GM21423 (cell line): ENCODE results near the gene COX10.
A peak's percentile ranks its signal among the peaks of the same experiment; 100 is the strongest.
"Not testable (repeated sequence)": the region's sequence is repeated elsewhere in the genome, so short reads cannot be mapped to it uniquely, and the experiment has no call there.

Experiments
- ATAC-seq: cut with Tn5 transposase; IDR thresholded peaks from one replicate; pipeline ENCODE4 v1.9.1; 2021; ENCODE audit warnings: mild to moderate bottlenecking, moderate library complexity; ENCODE audit not compliant: unreplicated experiment

Gene COX10

DNA sequence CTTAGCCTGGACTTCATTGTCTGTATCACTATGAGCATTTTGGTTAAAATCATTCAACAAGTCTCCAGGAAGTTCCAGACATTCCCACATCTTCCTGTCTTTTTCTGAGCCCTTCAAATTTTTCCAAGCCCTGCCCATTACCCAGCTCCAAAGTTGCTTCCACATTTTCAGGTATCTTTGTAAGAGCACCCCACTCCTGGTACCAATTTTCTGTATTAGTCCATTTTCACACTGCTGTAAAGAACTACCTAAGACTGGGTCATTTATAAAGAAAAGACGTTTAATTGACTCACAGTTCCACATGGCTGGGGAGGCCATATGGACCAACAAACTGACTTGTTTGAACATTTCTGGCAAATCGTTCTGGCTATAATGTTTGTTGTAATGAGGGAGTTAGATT lies 100.0 kb downstream of the COX10 start:
- no peak for ATAC-seq

DNA sequence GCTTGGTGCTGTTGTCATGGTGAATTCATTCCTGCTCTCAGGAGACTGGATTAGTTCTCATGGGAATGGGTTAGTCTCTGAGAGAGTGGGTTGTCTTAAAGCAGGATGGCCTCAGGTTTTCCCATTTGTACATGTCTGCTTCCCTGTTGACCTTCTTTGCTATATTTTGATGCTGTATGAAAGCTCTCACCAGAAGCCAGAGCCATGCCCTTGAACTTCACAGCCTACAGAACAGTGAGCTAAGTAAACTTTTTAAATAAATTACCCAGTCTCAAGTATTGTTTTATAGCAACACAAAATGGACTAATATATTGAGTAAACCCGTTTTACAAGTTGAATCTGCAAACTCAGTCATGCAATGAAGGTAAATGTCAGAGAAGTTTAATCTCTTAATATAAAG lies 100.6 kb downstream of the COX10 start:
- no peak for ATAC-seq

DNA sequence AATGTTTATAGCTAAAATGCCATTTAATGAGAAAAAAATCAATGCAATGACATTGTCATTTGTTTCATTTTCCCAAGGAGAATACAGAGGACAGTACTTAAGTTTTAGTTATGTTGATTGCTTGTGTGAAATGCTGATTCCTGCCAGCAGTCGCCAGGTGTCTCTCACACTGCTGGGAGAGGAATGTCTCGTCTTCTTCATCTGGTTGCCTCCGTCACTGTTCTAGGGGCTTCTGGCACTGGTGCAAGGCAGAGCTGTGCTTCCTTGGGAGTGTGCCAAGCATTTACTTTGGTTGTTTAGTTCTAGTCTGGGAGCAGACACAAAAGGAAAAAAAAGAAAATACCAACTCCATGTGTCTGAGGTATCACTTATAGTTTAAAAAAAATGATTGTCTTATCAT lies 107.7 kb downstream of the COX10 start:
- not testable (repeated sequence) for ATAC-seq

DNA sequence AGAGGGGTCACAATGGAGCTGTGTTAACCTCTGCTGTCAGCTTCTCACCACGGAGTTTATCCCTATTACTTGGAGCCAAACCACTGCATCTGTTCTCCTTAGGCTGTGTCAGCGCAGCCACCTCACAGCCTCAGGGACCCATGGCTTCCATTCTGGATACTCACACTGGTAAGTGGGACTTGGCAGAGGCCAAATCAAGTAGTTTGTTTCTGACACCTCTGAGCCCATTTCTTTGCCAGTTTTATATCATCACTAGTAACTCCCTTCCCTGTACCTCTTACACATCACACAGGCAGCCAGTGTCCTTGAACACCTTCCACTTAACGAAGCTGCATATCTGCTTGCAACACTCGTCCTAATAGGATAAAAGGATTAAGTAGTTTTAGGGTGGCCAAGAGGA lies 108.5 kb downstream of the COX10 start:
- not testable (repeated sequence) for ATAC-seq

DNA sequence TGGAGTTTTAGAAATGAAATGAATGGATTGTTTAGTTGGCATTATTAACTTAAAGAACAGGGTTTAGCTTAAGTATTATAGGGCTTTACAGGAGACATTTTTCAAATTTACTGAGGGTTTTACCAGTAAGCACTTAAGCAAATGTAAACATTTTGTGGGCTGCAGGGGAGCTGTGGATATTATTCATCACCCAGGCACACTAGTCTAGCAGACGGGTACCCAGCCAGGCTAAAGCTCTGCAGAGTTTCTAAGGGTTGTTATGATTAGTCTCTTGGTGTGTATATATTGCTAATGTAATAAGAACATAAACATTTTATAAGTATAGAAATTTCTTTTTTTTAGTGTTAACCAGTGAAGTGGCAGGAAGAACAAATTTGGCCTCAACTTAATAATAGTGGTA lies 110.6 kb downstream of the COX10 start:
- ATAC-seq: not testable (repeated sequence)

DNA sequence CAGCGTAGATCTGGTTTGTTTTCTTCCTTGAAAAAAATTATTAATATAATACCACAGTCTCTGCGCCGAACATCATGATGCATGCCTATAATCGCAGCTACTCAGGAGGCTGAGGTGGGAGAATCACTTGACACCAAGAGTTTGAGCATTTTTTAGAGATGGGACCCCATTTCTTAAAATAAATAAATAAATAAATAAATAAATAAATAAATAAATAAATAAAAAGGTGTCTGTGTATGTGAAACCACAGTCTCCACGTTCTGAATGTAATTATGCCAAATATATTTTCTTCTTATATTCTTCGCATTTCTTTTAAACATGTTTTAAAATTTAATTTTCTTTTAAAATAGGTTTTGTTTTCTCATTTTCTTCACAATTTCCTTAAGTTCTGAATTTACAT lies 112.8 kb downstream of the COX10 start:
- not testable (repeated sequence) for ATAC-seq

DNA sequence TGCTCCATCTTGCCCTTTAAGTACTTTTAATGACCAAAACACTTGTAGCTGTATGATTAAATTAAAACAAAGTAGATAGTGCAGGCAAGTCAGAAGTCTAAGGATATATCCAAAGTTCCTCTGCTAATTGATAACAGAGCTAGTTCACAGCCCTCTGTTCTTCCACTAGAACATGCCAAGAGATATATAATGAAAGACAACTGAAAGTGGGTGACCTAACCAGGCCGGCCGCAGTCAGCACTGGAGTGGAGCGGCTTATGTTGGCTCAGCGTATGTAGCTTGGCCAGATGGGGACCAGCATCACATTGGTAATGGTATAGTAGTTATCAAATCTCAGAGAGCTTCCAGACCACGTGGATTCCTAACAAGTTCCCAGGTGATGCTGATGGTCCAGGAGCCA lies 115.2 kb downstream of the COX10 start:
- not testable (repeated sequence) for ATAC-seq

DNA sequence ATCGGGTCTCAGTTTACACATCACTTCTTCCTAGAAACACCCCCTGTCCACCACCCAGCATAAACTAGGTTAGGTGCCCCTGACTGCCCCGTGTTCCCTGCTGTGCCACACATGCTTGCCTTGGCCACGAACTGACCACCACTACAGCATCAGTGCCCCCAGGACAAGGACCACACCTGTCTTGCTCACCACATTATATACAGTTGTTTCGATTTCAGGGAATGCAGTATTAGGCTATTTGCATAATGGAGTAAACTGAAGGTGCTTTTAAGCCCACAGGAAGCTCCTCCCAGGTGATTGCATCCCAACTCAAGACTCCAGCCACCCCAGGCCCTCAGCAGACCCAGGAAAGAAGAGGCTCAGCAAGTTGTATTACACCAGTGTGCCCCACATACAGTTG lies 117.1 kb downstream of the COX10 start:
- not testable (repeated sequence) for ATAC-seq

DNA sequence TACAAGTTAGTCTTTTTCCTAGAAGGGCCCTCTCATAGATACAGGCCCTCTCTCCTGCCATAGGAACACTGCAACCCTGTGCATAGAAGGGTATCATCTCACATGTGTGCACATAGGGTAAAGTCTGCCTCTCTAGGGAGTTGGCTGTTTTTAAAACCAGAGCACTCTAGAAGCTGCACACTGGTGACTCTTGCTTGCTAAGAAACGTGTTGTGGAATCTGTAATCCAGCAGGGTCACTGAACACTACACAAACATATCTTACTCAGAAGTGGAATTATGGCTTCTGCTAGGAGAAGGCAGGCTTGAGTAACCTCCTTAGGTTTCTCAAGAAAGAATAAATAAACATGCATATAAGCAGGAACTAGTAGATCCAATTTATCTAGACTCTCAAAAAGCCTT lies 121.5 kb downstream of the COX10 start:
- not testable (repeated sequence) for ATAC-seq

DNA sequence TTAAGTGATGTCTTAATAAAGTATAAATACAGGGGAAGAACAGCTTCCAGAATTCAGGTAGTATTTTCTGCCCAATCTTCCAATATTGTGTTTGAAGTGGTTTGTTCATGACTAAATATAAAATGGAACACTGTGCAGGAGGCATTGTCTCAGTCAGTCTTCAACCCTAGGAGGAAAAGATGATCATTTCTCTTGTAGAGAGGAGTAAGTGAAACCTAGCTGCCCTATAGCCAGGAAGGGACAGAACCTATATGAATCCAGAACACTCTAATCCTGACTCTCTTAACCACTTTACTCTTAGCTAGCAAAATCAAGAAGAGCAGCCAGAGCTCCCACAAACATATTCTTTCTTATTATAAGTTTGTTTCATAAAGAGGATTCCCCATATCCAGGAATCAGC lies 122.2 kb downstream of the COX10 start:
- not testable (repeated sequence) for ATAC-seq

DNA sequence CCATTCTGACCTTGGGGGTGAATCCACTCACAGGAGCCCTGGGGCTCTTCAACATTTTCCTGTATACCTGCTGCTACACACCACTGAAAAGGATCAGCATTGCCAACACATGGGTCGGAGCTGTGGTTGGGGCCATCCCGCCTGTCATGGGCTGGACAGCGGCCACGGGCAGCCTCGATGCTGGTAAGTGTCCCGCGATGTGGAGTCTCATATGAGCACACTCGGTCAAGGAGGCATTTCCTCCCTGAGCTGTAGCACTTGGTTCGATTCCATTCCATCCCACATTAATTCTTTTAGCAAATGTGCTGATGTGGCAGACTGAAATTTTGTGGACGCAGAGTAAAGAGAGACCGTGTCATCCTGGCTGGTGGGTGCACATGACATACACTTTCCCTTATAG lies 122.7 kb downstream of the COX10 start:
- not testable (repeated sequence) for ATAC-seq

DNA sequence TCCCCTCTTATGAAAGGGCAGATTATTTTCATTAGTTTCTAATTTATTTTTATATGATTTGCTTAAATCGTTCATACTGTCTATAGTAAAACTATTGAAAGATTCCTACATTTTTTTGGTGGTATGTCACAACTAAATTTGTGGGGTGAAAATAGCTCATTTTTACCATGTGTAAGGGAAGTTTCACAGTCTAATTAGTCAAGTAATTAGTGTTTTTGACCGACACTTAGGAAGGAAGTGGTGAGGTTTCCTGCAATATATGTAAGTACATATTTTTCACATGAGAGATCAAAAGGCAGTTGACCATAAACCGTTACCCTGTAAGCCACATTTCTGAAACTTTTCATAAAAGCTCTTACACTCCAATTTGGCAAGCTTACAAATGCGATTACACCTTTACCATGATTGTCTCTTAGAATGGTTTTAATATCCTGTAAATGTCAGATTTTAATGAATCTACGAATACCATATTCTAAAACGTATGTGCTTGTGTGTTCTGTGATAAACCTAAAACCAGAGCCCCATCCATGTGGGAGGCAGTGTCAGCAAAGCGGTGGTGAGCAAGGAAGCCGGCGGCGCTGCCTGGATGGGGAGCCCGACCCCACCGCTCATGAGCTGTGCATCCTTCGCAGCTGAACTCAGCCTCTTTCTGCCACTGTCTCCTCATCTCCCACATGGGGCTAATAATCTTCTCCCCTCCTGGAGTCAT lies 123.5 kb downstream of the COX10 start:
- peak; percentile 76 for ATAC-seq

DNA sequence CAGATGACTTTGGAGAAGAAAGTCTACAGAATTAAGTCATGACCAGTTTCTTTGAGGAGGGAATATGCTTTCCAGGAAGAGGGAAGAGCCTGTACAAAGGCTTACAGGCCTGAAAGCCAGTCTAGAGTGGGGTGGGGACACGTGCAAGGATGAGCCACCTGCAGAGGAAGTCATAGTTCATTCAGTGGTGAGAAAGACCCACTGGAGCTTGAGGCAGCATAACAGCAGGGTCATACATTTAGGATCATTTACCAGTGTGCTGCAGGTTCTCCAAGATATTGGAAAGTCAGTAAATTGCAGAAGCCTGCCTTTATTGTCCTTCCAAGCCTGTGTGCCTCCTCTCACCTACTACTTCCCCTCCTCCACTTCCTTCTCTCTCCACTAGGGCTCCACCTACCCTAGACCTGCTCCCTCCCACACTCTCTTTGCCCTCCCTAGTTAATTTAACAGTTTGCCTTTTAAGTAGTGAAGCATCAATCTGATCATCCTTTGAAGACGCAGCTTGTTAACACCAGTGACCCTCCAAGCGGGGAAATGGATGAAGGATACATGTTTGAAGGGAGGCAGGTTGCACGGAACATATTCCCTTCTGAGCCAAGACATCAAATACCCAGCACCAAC lies 127.2 kb downstream of the COX10 start:
- ATAC-seq: no peak

DNA sequence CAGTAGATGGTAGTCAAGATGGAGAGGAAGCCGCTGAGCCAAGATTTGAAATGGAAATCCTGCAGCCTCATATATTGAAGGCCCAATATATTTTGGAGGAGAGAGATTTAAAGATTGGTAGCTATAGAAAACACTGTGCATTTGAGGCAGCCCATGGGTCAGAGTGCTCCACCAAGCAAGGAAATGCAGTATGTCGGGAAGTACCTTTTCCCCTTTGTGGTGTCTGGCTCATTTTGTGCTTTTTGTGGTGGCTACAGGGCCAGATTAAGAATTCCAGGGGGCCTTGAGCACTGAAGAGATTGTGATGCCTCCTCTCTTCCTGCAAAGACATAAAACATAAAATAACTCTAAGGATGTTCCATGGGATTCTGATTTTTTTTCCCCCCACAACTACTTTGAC lies 127.8 kb downstream of the COX10 start:
- ATAC-seq: no peak

DNA sequence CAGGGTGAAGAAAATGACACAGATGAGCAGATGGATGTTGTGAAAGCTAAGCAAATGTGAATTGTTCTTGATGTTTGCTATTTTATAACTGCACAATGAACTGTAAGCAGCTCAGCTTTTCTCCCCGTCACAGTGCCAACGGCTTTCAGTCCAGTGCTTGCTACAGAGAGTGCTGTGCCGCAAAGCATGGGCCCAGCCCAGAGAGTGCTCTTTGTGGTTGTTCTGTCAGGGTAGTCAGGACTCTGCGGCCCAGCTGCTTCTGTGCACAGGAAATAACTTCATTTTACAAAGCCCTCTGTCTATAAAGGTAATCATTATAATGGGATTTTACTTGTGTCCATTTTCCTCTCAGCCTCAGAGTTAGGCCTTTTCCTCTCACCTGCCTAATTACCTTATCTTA lies 128.3 kb downstream of the COX10 start:
- no peak for ATAC-seq

DNA sequence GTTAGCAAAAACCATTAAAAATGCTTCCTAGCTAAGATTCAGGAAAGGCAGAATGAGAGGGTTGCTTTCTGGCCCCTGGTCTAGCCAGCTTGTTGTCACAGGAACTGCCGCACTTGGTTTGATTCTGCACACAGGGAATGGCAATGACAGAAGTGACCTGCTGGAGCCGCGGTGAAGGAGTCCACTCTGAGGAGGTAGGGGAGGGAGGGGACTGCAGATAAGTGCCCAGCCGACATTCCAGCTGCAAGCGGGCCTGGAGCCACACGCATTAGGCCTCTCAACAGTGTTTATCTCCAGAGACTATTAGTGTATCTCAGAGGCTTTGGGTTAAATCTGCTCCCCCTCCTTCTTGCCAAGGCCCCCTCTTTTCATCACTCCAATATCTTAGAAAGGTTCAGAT lies 128.7 kb downstream of the COX10 start:
- ATAC-seq: no peak

DNA sequence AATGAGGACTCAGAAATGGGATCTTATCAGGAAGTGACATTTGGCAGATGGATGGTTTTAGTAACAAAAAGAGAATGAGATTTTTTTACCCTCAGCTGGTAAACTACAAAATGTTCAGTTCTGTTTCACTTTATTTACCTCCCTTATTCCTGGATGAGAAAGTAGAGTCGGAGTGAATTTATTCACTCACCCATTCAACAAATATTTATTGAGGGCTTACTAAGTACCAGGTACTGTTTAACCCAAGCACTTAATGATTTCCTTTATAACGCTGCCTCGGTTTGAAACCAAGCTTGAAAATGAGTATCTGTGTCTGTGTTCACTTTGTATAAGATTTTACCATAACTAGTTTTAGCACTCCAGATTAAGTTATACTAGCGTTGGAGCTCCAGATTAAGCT lies 129.3 kb downstream of the COX10 start:
- no peak for ATAC-seq

DNA sequence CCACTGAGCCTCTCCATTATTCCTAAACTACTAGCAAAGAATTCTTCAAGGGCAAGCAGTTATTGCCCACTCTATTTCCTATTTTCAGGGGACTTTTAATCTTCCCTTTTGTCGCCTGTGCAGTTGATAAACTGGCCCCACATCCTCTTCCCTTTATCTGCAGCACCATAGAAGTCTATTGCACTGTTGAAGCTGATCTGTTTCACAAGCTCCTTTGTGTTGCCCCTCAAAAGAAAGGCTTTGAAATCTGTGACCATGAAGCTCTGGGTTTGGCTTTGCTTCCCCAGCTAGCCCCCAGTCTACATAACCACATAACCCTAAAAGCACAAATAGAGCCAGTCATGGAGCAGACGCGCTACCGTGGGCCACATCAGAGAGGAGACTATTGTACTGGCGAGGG lies 130.3 kb downstream of the COX10 start:
- ATAC-seq: no peak

DNA sequence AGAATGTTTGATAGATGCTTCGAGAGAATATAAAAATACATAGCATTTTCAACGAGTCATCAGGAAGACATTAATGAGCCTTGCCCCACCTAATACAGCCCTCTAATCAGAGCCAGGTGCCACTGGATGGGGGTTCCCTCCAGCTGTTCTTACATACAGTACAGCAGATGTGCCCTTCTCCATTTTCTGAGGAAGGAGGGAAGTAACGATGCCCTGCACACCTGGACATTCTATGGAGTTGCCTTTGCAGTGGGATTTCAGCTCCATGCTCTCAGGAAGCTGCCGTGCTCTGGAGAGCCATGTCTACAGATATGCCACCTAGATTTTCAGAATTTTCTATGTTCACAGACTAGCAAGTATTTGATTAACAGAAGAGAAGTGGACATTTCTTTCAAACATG lies 131.1 kb downstream of the COX10 start:
- ATAC-seq: no peak

DNA sequence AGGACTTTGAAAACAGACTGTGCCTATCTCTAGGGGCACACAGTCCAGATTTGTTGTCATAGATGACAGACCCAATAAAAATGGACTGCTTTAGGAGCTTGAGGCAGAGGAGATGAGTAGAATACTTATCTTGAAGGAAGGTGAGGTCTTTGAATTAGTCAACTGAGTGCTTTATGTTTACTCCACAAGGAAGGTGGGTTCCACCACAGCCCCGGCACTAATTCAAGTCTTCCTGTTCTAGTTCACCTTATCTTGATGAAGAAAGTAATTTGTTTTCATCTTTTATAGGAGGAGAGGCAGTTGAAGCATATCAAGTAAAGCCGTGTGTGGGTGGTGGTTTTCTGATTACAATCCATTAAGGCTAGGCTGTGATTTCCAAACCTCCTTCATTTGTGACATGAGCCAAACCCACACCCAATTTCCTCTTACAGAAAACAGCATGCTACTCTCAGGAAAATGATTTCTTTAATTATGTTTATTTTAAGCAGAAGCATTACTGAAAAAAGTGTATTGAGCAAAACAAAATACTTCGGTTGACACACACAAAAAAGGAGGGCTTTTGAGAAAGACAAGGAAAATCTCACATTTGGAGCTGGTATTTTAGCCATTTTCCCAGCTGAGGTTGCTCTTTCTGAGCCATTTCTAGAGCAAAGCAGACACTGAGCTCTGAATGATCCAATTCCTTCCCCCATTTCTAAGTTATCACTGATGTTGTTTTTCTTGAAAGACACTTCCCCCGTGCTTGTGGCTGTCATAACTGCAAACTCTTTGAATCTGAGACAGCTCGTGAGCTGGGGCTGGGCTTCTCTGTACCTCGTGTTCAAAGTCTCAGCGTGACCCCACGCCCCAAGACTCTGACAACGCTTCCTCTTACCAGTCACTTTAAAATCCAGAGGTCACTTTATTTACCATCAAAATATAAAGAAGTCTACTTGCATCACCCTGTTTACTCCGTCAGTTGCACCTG lies 132.0 kb downstream of the COX10 start:
- no peak for ATAC-seq

DNA sequence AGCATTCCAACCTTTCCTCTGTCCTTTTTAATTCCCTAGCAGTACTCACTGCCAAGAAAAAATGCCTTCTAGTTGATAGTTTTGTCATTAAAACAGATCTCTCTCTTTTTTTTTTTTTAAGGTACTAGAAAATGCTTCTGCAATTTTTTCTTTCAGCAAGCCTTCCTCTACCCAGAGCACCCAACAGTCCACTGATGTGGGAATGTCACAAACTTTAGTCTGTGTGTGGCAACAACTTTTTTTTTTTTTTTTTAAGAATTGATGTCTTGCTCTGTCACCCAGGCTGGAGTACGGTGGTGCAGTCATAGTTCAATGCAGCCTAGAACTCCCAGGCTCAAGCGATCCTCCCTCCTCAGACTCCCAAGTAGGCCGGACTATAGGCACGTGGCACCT lies 132.7 kb downstream of the COX10 start:
- ATAC-seq: no peak
